HepG2 (cell line): ENCODE results near the gene ANKS1B. TPM values are rescaled to one million over a fixed set of nuclear protein-coding genes. Genes with fewer than 3 reads are reported as not detected.

Source experiments
- ATAC-seq: fragments of 200-7000 bp; cut with Tn5 transposase; 3 replicates; pipeline ENCODE4 v1.9.1; 2020; ENCODE audit warnings: mild to moderate bottlenecking, moderate library complexity
- BruUV-seq: library from RNA; stranded (reverse); fragments of 400-500 nt; replicated peaks from 2 replicates; lab custom pipeline; 2021; lab: Mats Ljungman, UMichigan
- CTCF ChIA-PET: fragments of 300-600 bp; formaldehyde crosslinking; extraction: SDS; loops from one replicate; lab custom pipeline; 2021; ENCODE audit warnings: low total read pairs, inconsistent platforms, low intra/inter-chr PET ratio; lab: Yijun Ruan, JAX
- POLR2A ChIA-PET: fragments of 350-600 bp; sonication (Branson Sonifier 250); formaldehyde crosslinking; loops from one replicate; lab custom pipeline; 2020; ENCODE audit warnings: antibody characterized with exemption, inconsistent platforms; lab: Yijun Ruan, JAX
- DNase-seq: peaks from one replicate; pipeline ENCODE4 v3.0.0-alpha.2; 2015; ENCODE audit warnings: low spot score
- FAIRE-seq: peaks from 3 replicates; lab custom pipeline; 2011; peaks lifted over from hg19 to GRCh38; lab: Jason Lieb, UNC
- H2AFZ ChIP-seq: one replicate; pipeline ENCODE4 v1.6.1; 2011; ENCODE audit warnings: low read length, inconsistent platforms
- H3K27ac ChIP-seq: fragments of 300-600 bp; 3 replicates; pipeline ENCODE4 v1.8.0; 2011; ENCODE audit warnings: mixed run types, mild to moderate bottlenecking, mixed read lengths, low read length, inconsistent platforms; ENCODE audit not compliant: insufficient read depth; ENCODE audit errors: extremely low read length
- H3K27me3 ChIP-seq, 2 experiments: fragments of 200-600 bp in 1 of 2; 2 replicates in 1 of 2; 3 replicates in 1 of 2; pipeline versions ENCODE4 v1.6.0 to v1.8.0; 2011; ENCODE audit warnings: low read length in 2 of 2, mild to moderate bottlenecking in 2 of 2, moderate library complexity in 2 of 2, inconsistent platforms in 1 of 2; ENCODE audit not compliant: insufficient read depth in 2 of 2, control insufficient read depth in 1 of 2
- H3K36me3 ChIP-seq, 2 experiments: fragments of 200-600 bp in 1 of 2; replicated peaks in 1 of 2; 2 replicates in 1 of 2; 3 replicates in 1 of 2; pipeline versions ENCODE4 v1.5.1 to v1.8.0; 2011; ENCODE audit warnings: low read length in 2 of 2, inconsistent platforms in 1 of 2; ENCODE audit not compliant: insufficient read depth in 2 of 2, control insufficient read depth in 1 of 2
- H3K4me1 ChIP-seq: 2 replicates; pipeline ENCODE4 v1.5.1; 2012; ENCODE audit warnings: low read length, inconsistent platforms; ENCODE audit not compliant: insufficient read depth
- H3K4me2 ChIP-seq: 2 replicates; pipeline ENCODE4 v1.6.0; 2011; ENCODE audit warnings: low read depth, low read length, inconsistent platforms
- H3K4me3 ChIP-seq, 3 experiments: fragments of 200-600 bp in 1 of 3; sonication (generic), shearing (Covaris generic) in 1 of 3; replicated peaks in 1 of 3; 2 replicates each; pipeline ENCODE4 v1.5.1; 2011 to 2016; ENCODE audit warnings: low read length in 3 of 3, inconsistent platforms in 2 of 3, low read depth in 2 of 3, mild to moderate bottlenecking in 2 of 3, control low read depth in 1 of 3, mixed read lengths in 1 of 3; ENCODE audit not compliant: insufficient read depth in 1 of 3
- H3K79me2 ChIP-seq: one replicate; pipeline ENCODE4 v1.6.1; 2011; ENCODE audit warnings: low read length, inconsistent platforms; ENCODE audit not compliant: insufficient read depth
- H3K9ac ChIP-seq: 2 replicates; pipeline ENCODE4 v1.6.0; 2011; ENCODE audit warnings: mild to moderate bottlenecking, low read depth, low read length, inconsistent platforms; ENCODE audit not compliant: insufficient read depth
- H3K9me3 ChIP-seq: 2 replicates; pipeline ENCODE4 v1.5.1; 2012; ENCODE audit warnings: mild to moderate bottlenecking, low read length
- H4K20me1 ChIP-seq: 2 replicates; pipeline ENCODE4 v1.6.0; 2011; ENCODE audit warnings: inconsistent platforms, mild to moderate bottlenecking, low read length, moderate library complexity; ENCODE audit not compliant: insufficient read depth
- CC2D1A ChIP-seq: sonication (generic); formaldehyde crosslinking; IDR thresholded peaks from 2 replicates; pipeline ENCODE4 v1.8.1; 2023; ENCODE audit warnings: mild to moderate bottlenecking, missing genetic modification reagents
- CCAR2 ChIP-seq: fragments of 200-400 bp; formaldehyde crosslinking; optimal IDR thresholded peaks from 2 replicates; pipeline ENCODE3; 2018; ENCODE audit warnings: low read depth, mild to moderate bottlenecking, low read length, moderate library complexity
- DDIT3 ChIP-seq: sonication (generic); formaldehyde crosslinking; IDR thresholded peaks from 2 replicates; pipeline ENCODE4 v1.4.0; 2020; ENCODE audit warnings: mild to moderate bottlenecking, missing genetic modification reagents
- ELF1 ChIP-seq: sonication (generic); formaldehyde crosslinking; IDR thresholded peaks from 2 replicates; pipeline ENCODE4 v1.4.0; 2020; ENCODE audit warnings: missing genetic modification reagents
- KDM5B ChIP-seq: sonication (generic); formaldehyde crosslinking; IDR thresholded peaks from 2 replicates; pipeline ENCODE4 v1.4.0; 2020; ENCODE audit warnings: missing genetic modification reagents, mild to moderate bottlenecking, borderline replicate concordance
- MTERF4 ChIP-seq: sonication (generic); formaldehyde crosslinking; IDR thresholded peaks from 2 replicates; pipeline ENCODE4 v1.8.0; 2023; ENCODE audit warnings: mild to moderate bottlenecking, missing genetic modification reagents
- NFAT5 ChIP-seq: sonication (generic); formaldehyde crosslinking; IDR thresholded peaks from 2 replicates; pipeline ENCODE4 v1.4.0; 2020; ENCODE audit warnings: missing genetic modification reagents
- PITX1 ChIP-seq: sonication (generic); formaldehyde crosslinking; IDR thresholded peaks from 2 replicates; pipeline ENCODE4 v1.5.1; 2020; ENCODE audit warnings: mild to moderate bottlenecking, missing genetic modification reagents
- ZBTB21 ChIP-seq: sonication (generic); formaldehyde crosslinking; IDR thresholded peaks from 2 replicates; pipeline ENCODE4 v1.4.0; 2020; ENCODE audit warnings: missing genetic modification reagents
- ZFP1 ChIP-seq: IDR thresholded peaks from 2 replicates; pipeline ENCODE4 v1.6.1; 2016
- ZFP36 ChIP-seq: fragments of 150-350 bp; IDR thresholded peaks from 2 replicates; pipeline ENCODE4 v1.6.1; 2018; ENCODE audit warnings: borderline replicate concordance, low read length, low read depth; ENCODE audit not compliant: partially characterized antibody
- ZNF12 ChIP-seq: sonication (generic); formaldehyde crosslinking; IDR thresholded peaks from 2 replicates; pipeline ENCODE4 v1.5.0; 2020; ENCODE audit warnings: missing genetic modification reagents
- ZNF496 ChIP-seq: sonication (generic); formaldehyde crosslinking; IDR thresholded peaks from 2 replicates; pipeline ENCODE4 v1.8.1; 2023; ENCODE audit warnings: mild to moderate bottlenecking, moderate library complexity, missing genetic modification reagents; ENCODE audit not compliant: insufficient replicate concordance
- ZNF550 ChIP-seq: sonication (generic); formaldehyde crosslinking; IDR thresholded peaks from 2 replicates; pipeline ENCODE4 v1.4.0; 2020; ENCODE audit warnings: mild to moderate bottlenecking, missing genetic modification reagents, borderline replicate concordance
- ZNF619 ChIP-seq: sonication (generic); formaldehyde crosslinking; IDR thresholded peaks from 2 replicates; pipeline ENCODE4 v1.4.0; 2020; ENCODE audit warnings: mild to moderate bottlenecking, missing genetic modification reagents
- ZNF777 ChIP-seq: sonication (generic); formaldehyde crosslinking; IDR thresholded peaks from 2 replicates; pipeline ENCODE4 v1.4.0; 2020; ENCODE audit warnings: missing genetic modification reagents
- ZNF781 ChIP-seq: sonication (generic); formaldehyde crosslinking; IDR thresholded peaks from 2 replicates; pipeline ENCODE4 v1.5.1; 2020; ENCODE audit warnings: borderline replicate concordance, mild to moderate bottlenecking, missing genetic modification reagents; ENCODE audit errors: not compliant biosample characterization
- WGBS: methylation state at CpG from one replicate; pipeline ENCODE4 v1.1.6; 2017; ENCODE audit warnings: low lambda C conversion rate; 5-methylcytosine and 5-hydroxymethylcytosine counted together
- in situ Hi-C: cut with HindIII; loops from 2 replicates; pipeline ENCODE4 v1.10.0; 2017; ENCODE audit warnings: low pct_unique_long_range_greater_than_20kb; ENCODE audit not compliant: extremely low pct_ligation_motif_present
- intact Hi-C: fragments of 100-400 bp; cut with micrococcal nuclease; formaldehyde crosslinking; loops from one replicate; pipeline ENCODE4 v1.10.0; 2022; ENCODE audit not compliant: unreplicated experiment
- polyA plus RNA-seq, 8 experiments: library from polyadenylated mRNA; depleted of rRNA in 3 of 8; stranded (reverse) in 7 of 8; unstranded in 1 of 8; fragments of >200 nt; fragmentation: Illumina TruSeq in 4 of 8; extraction: Trizol in 4 of 8; gene quantifications; 2 replicates each; pipeline versions ENCODE4 v1.2.1 to v1.2.3, GENCODE V29; 2011 to 2016; ENCODE audit warnings: low read depth in 4 of 8, missing spikeins in 1 of 8, mixed read lengths in 1 of 8; ENCODE audit not compliant: insufficient read depth in 1 of 8
- total RNA-seq, 5 experiments: library from RNA; depleted of rRNA; stranded (reverse); fragments of >200 nt; fragmentation: Illumina TruSeq; extraction: Trizol; gene quantifications; 2 replicates each; pipeline ENCODE4 v1.2.3, GENCODE V29; 2016; ENCODE audit warnings: low read depth in 1 of 5
- TF ChIP-seq, protein P1 (sequence below): sonication (generic); formaldehyde crosslinking; IDR thresholded peaks from 2 replicates; pipeline ENCODE4 v1.4.0; 2020; ENCODE audit warnings: missing genetic modification reagents

ANKS1B gene
- total and polyA plus RNA-seq, 2 of the 13 experiments (the other 11 are each of a cell fraction or from before 2014, with no cell fraction given) = 0.15 TPM; not detected in 1

DNA sequence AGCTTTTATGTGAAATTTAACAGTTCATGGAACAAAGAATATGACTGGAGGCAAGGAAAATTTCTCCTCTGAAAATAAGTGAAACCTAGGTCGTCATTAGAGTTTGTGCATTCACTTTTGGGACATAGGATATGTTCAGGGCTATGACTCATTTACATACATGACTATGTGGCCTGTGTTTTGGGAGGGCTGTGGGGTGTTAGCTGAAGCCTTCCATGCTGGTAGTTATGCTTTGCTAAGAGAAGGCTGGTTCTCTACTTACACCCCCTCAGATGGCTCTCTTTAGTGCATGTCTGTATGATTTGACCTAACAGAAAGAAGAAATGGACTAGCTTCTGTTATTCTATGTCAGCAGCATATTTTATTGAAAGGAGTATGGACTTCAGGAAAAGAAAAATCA, 753.7 kb downstream of the ANKS1B start:
- H3K4me1 ChIP-seq = no peaks in the 10 kb centered on the region
- H3K9ac ChIP-seq = no peak overlapping the region
- FAIRE-seq (no peak), DNase-seq (no peak), ATAC-seq (no peak)
- H3K36me3 ChIP-seq = no peaks in the 10 kb centered on the region
- H4K20me1 ChIP-seq = no peaks in the 10 kb centered on the region
- in situ Hi-C loops = no loop called here
- no peak overlapping the region for H3K27ac ChIP-seq
- H2AFZ ChIP-seq = no peak overlapping the region
- BruUV-seq = no TSS peak
- no peak overlapping the region for H3K4me3 ChIP-seq
- H3K4me2 ChIP-seq = no peak overlapping the region
- intact Hi-C loops = no loop called here
- no peaks in the 10 kb centered on the region for H3K79me2 ChIP-seq
- ChIA-PET POLR2A (no interaction called here), CTCF (no interaction called here)
- H3K9me3 ChIP-seq = no peaks in the 10 kb centered on the region
- no peaks in the 10 kb centered on the region for H3K27me3 ChIP-seq
- WGBS = 0% methylated on average over 1 of the region's 1 CpG
- TF ChIP-seq ZNF550 (CRISPR knock-in tag) (no peak), ZBTB21 (CRISPR knock-in tag) (no peak), ZNF777 (CRISPR knock-in tag) (no peak), ELF1 (no peak), ZNF12 (CRISPR knock-in tag) (no peak), ZNF781 (CRISPR knock-in tag) (no peak), PITX1 (CRISPR knock-in tag) (no peak), DDIT3 (CRISPR knock-in tag) (no peak), CC2D1A (CRISPR knock-in tag) (no peak), NFAT5 (CRISPR knock-in tag) (no peak), ZNF619 (CRISPR knock-in tag) (no peak), ZFP36 (no peak), ZFP1 (CRISPR knock-in tag) (no peak), ZNF496 (CRISPR knock-in tag) (no peak), KDM5B (no peak), MTERF4 (CRISPR knock-in tag) (no peak), CCAR2 (no peak)
- TF ChIP-seq, protein P1, sequence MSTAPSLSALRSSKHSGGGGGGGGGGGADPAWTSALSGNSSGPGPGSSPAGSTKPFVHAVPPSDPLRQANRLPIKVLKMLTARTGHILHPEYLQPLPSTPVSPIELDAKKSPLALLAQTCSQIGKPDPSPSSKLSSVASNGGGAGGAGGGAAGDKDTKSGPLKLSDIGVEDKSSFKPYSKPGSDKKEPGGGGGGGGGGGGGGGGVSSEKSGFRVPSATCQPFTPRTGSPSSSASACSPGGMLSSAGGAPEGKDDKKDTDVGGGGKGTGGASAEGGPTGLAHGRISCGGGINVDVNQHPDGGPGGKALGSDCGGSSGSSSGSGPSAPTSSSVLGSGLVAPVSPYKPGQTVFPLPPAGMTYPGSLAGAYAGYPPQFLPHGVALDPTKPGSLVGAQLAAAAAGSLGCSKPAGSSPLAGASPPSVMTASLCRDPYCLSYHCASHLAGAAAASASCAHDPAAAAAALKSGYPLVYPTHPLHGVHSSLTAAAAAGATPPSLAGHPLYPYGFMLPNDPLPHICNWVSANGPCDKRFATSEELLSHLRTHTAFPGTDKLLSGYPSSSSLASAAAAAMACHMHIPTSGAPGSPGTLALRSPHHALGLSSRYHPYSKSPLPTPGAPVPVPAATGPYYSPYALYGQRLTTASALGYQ (CRISPR knock-in tag) = no peak
